ENCODE measurements around the gene ZNRF2. TPM values are rescaled to one million over a fixed set of nuclear protein-coding genes. Genes with fewer than 3 reads are reported as not detected.

The ZNRF2 gene
- total RNA-seq, 1 donor from 2014 or later = 31.7 TPM

DNA sequence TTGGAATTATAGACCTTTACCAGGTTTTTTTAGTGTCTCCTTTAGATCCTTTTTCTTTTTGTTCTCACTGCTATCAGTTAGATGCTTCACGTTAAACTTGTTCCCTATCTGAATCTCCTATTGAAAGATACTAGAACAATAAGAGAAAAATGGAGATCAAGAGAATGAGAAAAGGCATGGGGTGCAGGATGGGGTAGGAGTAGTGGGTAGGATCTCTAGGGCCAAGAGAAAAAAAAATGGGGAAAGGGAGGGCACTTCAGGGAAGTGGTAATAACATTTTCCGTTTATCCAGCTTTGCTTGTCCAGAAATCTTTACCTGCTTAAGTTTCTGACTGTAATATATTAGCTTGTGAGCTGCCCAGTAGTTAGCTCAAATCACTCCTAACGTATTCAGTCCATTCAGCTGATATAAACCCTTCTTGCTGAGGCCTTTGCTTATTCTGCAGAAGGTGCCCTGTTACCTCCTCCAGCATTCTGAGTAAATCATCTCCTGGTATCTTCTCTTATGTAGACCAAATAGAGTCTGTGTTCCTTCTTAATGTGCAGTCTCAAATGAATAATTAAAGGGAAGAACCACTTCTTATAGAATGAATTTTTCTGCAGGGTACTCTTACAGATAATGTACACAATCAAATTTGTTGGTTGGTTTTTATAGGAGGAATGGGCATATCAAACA lies 69.7 kb downstream of the ZNRF2 start:
- H3K36me3 ChIP-seq = no peaks in the 10 kb centered on the region
- H3K9me3 ChIP-seq = no peaks in the 10 kb centered on the region
- no peaks in the 10 kb centered on the region for H3K27me3 ChIP-seq
- DNase-seq (ENCODE audit: low spot score in 2 of 2) = no peak
- TF ChIP-seq, protein P1, sequence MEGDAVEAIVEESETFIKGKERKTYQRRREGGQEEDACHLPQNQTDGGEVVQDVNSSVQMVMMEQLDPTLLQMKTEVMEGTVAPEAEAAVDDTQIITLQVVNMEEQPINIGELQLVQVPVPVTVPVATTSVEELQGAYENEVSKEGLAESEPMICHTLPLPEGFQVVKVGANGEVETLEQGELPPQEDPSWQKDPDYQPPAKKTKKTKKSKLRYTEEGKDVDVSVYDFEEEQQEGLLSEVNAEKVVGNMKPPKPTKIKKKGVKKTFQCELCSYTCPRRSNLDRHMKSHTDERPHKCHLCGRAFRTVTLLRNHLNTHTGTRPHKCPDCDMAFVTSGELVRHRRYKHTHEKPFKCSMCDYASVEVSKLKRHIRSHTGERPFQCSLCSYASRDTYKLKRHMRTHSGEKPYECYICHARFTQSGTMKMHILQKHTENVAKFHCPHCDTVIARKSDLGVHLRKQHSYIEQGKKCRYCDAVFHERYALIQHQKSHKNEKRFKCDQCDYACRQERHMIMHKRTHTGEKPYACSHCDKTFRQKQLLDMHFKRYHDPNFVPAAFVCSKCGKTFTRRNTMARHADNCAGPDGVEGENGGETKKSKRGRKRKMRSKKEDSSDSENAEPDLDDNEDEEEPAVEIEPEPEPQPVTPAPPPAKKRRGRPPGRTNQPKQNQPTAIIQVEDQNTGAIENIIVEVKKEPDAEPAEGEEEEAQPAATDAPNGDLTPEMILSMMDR (IDR thresholded peaks at IDR 0.05) = no peak
- peaks cover 0 to 3% of the 10 kb centered on the region in 2 donors for H3K4me1 ChIP-seq
- intact Hi-C loops (cut with DNase I) = no loop called here
- H3K4me3 ChIP-seq = no peak overlapping the region
- H3K27ac ChIP-seq = no peak overlapping the region

DNA sequence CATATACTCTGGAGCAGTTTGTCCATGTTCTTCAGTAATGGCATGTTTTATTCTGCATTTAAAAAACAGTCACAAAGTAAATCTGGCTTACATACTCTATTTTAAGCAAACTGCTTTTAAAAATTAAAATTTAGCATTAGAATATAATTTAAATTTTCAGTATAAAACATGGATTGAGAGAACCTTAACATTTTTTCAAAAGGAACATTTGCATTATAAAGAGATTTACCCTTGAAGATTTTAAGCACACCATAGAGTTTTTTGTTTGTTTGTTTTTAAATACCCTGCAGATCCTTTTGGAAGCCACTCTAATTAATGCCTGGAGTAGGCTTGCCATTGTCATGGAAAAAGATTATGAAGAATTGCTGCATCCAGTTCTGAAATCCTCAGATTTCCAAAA lies 70.4 kb downstream of the ZNRF2 start:
- TF ChIP-seq, protein P1 (IDR thresholded peaks at IDR 0.05) = no peak

DNA sequence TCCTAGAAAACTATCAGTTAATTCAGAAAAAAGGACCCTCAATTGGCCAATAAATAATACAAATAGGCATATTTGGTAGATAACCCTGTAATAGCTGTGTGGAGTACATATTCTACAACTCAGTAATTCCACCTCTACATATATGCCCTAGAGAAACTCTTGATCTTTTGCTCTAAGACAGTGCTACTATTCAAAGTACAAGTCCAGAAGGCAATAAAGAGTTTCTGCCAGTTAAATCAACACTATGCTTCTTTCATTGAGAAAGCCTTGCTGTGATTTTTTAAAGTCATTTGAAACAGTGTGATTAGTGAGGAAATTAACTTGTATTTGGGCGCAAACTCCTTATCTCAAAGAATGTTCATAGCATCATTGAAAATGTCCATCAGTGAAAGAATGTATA lies 75.6 kb downstream of the ZNRF2 start:
- Histone ChIP-seq H3K4me3 (no peak overlapping the region), H3K4me1 (no peaks in the 10 kb centered on the region), H3K9me3 (no peaks in the 10 kb centered on the region), H3K27ac (no peak overlapping the region), H3K27me3 (no peaks in the 10 kb centered on the region), H3K36me3 (no peaks in the 10 kb centered on the region)
- TF ChIP-seq, protein P1 (IDR thresholded peaks at IDR 0.05) = no peak
- DNase-seq (ENCODE audit: low spot score in 2 of 2) = no peak
- intact Hi-C loops (cut with DNase I) = no loop called here

More for the DNA sequence above, 70.4 kb downstream of the ZNRF2 start:
- intact Hi-C loops (cut with DNase I) = no loop called here
- Histone ChIP-seq H3K4me3 (no peak overlapping the region), H3K27ac (no peak overlapping the region), H3K4me1 (peaks cover 0 to 3% of the 10 kb centered on the region in 2 donors), H3K36me3 (no peaks in the 10 kb centered on the region), H3K9me3 (no peaks in the 10 kb centered on the region), H3K27me3 (no peaks in the 10 kb centered on the region)
- no peak for DNase-seq (ENCODE audit: low spot score in 2 of 2)

DNA sequence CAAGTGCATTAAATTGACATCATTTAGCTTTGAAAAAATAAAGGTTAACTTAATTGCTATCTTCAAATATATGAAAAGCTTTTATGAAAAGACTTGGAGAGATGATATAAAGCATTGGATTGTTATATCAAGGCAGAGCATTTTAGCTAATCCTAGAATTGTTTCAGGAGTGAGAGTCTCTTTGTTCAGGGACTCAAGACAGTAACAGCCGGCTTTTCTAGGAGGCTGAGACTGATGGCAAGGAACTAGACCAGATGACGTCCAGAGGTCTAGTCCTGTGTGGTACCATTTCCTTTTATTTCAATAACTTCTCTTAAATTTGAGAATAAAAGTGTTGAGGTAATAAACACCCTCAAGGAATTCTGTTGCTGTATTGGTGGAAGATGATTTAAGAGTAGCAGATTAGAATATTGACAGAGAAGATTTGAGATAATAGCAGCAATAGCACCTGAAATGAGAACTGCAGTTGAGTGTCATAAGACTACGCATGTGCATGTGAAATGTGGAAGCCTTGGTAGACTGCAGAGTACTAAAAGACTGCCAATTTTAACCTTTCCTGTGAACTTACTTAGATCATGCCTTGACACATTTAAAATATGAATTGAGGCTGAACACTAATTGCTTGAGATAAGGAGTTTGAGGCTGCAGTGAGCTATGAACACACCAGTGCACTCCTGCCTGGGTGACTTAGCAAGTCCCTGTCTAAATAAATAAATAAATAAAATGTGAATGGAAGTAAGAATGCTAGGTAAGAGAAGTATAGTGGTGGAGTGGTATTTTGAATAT lies 79.6 kb downstream of the ZNRF2 start:
- Histone ChIP-seq H3K9me3 (no peaks in the 10 kb centered on the region), H3K27me3 (no peaks in the 10 kb centered on the region), H3K4me1 (peaks cover 0 to 2% of the 10 kb centered on the region in 2 donors), H3K4me3 (no peak overlapping the region), H3K27ac (no peak overlapping the region), H3K36me3 (no peaks in the 10 kb centered on the region)
- intact Hi-C loops (cut with DNase I) = no loop called here
- TF ChIP-seq, protein P1 (IDR thresholded peaks at IDR 0.05) = no peak
- no peak for DNase-seq (ENCODE audit: low spot score in 2 of 2)

DNA sequence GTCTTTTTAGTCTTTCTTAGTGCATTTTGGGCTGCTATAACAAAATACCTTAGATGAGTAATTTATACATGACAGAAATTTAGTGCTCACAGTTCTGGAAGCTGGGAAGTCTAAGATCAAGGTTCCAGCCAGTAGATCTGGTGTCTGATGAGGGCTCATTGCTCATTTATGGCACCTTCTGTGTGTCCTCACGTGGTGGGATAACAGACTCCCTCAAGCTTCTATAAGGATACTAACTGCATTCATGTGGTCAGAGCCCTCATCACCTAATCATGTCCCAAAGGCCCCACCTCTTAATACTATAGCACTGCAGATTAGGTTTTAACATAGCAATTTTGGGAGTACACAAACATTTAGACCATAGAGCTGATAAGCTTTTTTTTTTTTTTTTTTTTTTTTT lies 80.4 kb downstream of the ZNRF2 start:
- Histone ChIP-seq H3K9me3 (no peaks in the 10 kb centered on the region), H3K27me3 (no peaks in the 10 kb centered on the region), H3K4me3 (no peak overlapping the region), H3K36me3 (no peaks in the 10 kb centered on the region), H3K4me1 (peaks cover 0 to 3% of the 10 kb centered on the region in 2 donors), H3K27ac (no peak overlapping the region)
- intact Hi-C loops (cut with DNase I) = no loop called here
- TF ChIP-seq, protein P1 (IDR thresholded peaks at IDR 0.05) = no peak
- no peak for DNase-seq (ENCODE audit: low spot score in 2 of 2)
